Astrocyte of the spinal cord (primary cell): Measurements from ENCODE around the gene RAP1GAP2.

Source experiments
- DNase-seq: peaks from one replicate; pipeline ENCODE4 v3.0.0; 2011; ENCODE audit warnings: low read depth, low spot score
- H3K4me3 ChIP-seq: 2 replicates; pipeline ENCODE4 v1.5.1; 2011; ENCODE audit warnings: low read depth, mild to moderate bottlenecking, low read length, moderate library complexity
- CTCF ChIP-seq: IDR thresholded peaks from 2 replicates; pipeline ENCODE4 v1.5.1; 2012; ENCODE audit warnings: low read depth, mild to moderate bottlenecking, low read length, inconsistent platforms
- in situ Hi-C: cut with HindIII; loops from 2 replicates; pipeline ENCODE4 v1.10.0; 2017; ENCODE audit warnings: low sequenced_read_pairs

Gene RAP1GAP2

GRCh38 chr17:2854143-2855055 lies 58.2 kb downstream of the RAP1GAP2 start:
- H3K4me3 ChIP-seq: peak overlapping the region; percentile 42
- in situ Hi-C loops: no loop called here
- no peak for DNase-seq
- TF ChIP-seq CTCF: no peak

- no peak for DNase-seq
- no peak overlapping the region for H3K4me3 ChIP-seq
- in situ Hi-C loops: no loop called here
- no peak for TF ChIP-seq CTCF
Observed at GRCh38 chr17:2855063-2855600, 58.9 kb downstream of the RAP1GAP2 start.

- no peak overlapping the region for H3K4me3 ChIP-seq
- DNase-seq: no peak
- in situ Hi-C loops: no loop called here
- TF ChIP-seq CTCF: no peak
Observed at GRCh38 chr17:2856727-2857126, 60.5 kb downstream of the RAP1GAP2 start.

GRCh38 chr17:2860045-2860444 lies 63.8 kb downstream of the RAP1GAP2 start:
- no peak for TF ChIP-seq CTCF
- DNase-seq: no peak
- H3K4me3 ChIP-seq: no peak overlapping the region
- in situ Hi-C loops: no loop called here

GRCh38 chr17:2860883-2861282 lies 64.6 kb downstream of the RAP1GAP2 start:
- in situ Hi-C loops: no loop called here

GRCh38 chr17:2862197-2862596 lies 66.0 kb downstream of the RAP1GAP2 start:
- in situ Hi-C loops: no loop called here
- no peak overlapping the region for H3K4me3 ChIP-seq
- no peak for DNase-seq
- TF ChIP-seq CTCF: no peak

More at GRCh38 chr17:2860883-2861282, 64.6 kb downstream of the RAP1GAP2 start:
- H3K4me3 ChIP-seq: no peak overlapping the region
- no peak for TF ChIP-seq CTCF
- DNase-seq: no peak
